HT-29 (cell line): ENCODE measurements around the gene JAG1. TPM values are rescaled to one million over a fixed set of nuclear protein-coding genes. Genes with fewer than 3 reads are reported as not detected.
A peak's percentile ranks its signal among the peaks of the same experiment; 100 is the strongest.

Experiments
- DNase-seq: peaks from one replicate; pipeline ENCODE4 v3.0.0-alpha.2; 2015; ENCODE audit warnings: low spot score
- total RNA-seq: library from RNA; depleted of rRNA; stranded (reverse); fragments of >200 nt; shearing (Covaris generic); gene quantifications from 2 replicates; pipeline ENCODE4 v1.2.3, GENCODE V29; 2014

JAG1 gene
- total RNA-seq, 1 experiment from 2014 or later = 15.5 TPM

DNA sequence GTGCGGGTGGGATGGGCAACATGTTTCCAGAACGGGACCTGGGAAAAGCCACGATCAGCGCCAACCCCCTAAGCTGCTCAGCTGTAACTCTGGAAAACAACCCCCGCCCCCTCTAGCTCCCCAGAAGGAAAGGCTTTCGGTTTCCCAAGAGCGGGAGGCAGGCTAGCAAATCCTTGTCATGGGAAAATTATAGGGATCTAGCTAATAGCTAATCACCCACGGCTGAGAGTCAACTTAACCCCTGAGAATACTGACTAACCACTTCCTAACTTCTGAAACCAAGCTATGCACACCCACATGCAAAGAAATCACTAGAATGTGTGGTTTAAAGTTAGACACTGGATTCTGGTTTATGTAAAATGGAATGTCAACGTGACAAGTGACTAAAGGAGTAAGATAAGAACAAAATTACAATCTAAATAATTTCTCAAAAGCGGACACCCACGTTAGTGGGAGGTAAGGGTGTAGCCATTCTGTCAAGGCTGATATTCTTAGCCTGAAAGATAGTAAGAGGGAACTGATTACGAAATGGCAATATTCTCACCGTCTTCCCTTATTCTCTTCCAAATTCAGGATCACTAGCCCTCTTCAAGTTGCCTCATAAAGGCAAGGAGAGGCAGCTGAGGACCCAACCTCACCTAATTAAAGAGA, 20.1 kb downstream of the JAG1 start:
- DNase-seq = no peak

DNA sequence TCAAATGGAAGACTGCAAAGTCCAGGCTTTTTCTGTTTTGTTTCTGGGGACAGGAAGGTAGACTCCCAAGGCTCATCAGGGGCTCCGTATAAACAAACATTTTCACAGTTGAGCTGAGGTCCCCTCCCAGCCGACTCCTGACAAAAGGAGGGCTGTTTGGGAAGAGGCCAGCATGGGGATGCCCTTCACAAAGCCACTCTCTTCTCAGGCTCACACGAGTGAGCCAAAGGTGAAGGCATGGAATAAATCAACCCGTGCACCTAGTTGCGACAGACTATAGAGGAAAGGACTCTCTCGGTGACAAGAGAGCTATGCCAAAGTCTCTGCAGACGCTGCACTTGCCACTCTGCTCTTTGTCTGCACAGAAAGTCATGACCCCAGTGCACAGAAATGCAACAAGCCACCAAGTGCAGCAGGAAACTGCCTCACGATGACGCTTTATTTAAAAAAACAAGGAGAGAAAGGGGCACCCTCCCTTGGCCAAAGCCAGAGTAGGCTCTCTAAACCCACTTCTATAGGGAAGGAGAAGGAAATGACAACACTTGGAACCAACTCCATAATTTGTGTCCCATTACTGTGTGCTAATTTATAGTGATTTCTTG, 21.0 kb downstream of the JAG1 start:
- DNase-seq = no peak

DNA sequence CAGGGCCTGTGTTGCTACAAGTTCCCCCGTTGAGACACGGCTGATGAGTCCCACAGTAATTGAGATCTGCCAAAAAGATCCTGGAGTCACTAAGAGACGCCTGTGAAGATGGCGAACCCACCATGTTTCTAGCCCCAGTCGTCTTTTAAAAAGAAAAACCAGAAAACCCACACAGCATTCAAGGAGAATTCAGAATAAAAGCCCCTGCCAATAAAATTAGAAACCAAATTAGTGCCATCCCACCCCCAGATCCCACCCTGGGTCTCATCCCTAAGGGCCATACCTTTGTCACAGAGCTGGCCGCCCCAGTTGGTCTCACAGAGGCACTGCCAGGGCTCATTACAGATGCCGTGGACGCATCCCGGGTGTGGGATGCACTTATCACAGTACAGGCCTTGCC, 21.6 kb downstream of the JAG1 start:
- DNase-seq = no peak

DNA sequence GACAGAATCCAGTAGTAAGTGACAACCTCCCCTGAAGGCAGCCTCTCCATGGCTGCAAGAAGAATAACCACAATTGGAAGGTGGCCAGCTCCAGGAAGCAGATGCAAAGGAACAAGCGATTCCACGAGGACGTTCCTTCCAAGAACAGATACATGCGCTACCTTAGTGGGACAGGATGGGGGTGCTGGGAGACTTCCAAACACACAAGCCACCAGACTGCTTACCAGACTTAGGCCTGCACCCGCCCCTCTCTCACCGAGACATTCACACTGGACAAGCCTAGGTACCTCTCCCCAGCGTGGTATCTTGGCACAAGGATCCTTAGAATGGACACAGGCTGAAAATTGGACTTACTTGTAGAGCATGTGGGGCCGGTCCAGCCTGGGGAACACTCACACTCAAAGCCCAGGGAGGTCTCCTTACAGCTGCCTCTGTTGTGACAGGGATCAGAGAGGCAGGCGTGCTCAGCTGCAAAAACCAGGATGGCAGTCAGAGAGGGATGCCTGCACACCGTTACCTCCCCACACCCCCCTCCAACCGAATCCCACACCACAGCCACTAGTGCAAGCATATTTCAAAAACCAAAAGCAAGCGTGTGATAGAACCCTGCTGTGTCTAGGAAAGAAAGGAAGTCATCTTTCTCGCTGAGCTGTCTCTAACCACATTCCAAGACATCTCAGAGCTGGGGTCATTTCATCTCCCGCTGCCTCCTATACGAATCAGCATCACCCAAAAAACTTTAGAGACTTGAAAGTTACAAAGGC, 22.4 kb downstream of the JAG1 start:
- no peak for DNase-seq

DNA sequence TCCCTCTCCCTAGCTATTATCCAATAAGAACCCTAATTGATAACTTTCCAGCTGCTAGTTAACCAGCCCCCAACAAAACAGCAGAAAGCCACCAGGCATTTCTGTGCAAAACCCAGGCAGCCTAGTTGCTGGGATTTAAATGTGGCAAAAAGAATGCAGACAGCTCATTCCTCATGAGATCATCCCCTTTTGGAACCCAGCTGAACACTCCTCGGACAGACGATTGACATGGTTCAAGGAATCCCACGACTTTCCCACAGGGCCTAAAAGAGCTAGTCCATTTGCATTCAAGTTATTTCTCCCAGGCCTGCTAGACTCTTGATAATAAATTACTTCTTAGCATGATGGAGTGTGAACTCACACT, 24.0 kb downstream of the JAG1 start:
- DNase-seq = no peak

DNA sequence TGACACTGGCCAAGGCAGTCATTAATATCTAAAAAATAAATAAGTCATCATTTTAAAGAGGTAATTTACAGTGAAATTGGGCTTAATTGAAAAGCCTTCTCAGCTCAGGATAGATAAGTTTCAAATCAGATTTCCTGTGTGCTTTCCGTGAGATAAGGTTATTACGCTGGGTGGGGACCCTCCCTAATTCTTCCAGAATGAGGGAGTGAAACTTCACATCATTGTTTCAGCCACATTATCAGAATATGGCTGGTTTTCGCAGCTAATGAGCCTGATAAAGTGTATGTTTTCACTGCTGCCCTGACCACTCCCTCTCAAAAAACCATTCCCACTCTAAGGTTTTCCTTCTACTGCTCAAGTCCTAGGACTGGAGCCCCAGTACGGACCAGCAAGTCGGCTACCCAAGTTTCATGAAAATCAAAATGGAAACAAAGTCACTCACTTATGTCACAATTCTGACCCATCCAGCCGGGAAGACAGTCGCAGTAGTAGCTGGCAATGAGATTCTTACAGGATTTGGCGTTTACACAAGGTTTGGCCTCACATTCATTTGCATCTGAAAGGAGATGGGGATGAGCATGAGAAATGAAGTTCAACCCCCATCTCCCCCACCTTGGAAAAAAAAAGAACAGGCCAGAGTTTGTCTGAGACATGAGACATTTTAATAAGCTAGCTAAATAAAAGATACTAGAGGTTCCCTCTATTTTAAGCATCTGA, 24.6 kb downstream of the JAG1 start:
- DNase-seq = no peak

DNA sequence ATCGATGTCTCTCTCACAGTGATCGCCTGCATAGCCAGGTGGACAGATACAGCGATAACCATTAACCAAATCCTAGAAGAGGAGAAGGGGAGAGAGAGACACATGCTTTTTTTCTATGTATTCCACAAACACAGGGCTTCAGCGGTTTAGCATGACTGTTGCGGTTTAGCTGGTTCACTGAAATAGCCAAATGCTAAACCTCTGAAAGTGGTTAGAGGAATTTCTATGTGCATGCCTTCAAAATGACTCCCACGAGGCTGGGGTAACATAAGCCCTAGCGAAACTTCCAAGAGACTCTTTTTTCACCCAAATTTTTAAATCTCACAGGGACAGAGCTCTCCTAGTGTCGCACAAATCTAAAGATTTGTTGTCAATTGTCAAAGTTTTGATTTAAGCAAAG, 25.1 kb downstream of the JAG1 start:
- no peak for DNase-seq

DNA sequence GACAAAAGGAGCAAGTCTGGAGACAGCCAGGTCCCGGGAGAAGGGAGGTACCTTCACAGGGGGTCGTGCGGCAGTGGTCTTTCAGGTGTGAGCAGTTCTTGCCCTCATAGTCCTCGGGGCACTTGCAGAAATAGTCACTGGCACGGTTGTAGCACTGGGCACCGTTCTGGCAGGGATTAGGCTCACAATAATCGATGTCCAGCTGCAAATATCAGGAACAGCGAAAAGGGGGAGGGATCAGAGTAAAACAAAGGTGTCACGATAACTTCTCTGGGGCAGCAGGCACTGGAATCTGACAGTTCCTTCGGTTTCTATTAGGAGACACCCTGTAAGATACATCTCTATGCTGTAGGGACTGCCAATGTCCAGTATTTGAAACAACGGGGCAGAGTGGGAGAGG, 25.9 kb downstream of the JAG1 start:
- no peak for DNase-seq

DNA sequence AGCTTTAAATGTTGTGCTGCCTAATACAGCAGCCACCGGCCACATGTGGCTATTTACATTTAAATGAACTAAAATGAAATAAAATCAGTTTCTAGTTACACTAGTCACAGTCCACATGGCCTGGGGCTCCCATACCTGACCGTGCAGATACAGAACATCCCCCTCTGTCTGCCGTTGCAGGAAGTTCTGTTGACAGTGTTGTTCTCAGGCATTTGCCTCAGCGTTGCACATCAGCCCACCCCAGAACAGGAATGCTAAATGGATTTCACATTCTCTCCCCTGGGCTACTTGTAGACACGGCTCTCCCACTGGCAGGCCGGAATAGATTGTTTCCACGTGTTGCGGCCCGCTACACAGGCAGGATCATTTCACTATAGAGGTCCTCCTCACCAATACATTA, 26.3 kb downstream of the JAG1 start:
- peak; percentile 22 for DNase-seq

DNA sequence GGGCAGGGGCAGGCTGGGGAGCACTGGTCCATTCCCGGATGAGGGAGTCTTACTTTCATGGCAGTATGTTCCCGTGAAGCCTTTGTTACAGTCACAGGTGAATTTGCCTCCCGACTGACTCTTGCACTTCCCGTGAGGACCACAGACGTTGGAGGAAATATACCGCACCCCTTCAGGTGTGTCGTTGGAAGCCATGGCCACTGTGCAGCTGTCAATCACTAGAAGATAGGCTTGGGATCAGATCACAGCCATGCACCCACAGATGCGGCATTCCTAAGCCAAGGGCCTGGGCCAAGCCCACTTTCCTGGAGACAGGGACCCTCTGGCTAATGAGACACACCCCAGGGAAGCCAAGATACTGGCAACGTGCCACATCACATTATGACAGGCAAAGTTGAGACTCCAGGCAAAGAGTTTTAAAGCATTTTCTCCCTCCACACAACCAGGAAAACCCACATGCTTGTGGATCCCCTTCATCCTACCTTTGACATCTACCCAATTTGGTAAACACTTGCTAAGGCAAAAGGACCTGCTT, 26.8 kb downstream of the JAG1 start:
- DNase-seq = no peak

DNA sequence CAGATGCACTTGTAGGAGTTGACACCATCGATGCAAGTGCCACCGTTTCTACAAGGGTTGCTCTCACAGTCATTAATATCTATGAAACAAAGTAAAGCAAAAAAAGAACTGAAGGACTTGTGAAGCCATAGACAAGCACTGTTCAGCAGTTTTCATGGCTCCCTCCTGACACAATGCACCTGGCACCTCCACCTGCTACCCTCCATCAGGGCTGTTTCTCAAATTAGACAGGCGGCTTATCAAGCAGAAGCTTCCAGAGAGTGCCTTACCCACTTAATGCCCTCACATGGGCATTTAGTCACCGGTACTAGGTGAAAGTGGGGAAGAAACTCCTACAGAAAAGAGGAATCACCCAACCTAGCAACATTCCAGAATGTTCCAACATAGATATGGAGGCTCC, 27.8 kb downstream of the JAG1 start:
- DNase-seq = no peak

DNA sequence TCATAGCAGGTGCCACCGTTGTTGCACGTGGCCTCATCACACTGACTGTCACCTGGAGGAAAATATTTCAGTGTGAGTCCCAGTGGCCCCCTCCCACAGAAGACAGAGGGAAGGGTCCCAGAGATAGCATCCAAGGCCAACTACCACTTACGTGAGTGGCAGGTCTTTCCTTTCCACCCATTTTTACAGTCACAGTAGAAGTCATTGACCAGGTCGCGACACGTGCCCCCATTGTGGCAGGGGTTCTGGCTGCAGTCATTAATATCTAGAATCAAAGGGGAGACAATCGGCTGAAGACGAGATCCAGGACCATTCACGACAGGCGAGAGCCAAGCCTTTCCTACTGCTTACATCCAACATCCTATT, 28.6 kb downstream of the JAG1 start:
- DNase-seq = no peak

DNA sequence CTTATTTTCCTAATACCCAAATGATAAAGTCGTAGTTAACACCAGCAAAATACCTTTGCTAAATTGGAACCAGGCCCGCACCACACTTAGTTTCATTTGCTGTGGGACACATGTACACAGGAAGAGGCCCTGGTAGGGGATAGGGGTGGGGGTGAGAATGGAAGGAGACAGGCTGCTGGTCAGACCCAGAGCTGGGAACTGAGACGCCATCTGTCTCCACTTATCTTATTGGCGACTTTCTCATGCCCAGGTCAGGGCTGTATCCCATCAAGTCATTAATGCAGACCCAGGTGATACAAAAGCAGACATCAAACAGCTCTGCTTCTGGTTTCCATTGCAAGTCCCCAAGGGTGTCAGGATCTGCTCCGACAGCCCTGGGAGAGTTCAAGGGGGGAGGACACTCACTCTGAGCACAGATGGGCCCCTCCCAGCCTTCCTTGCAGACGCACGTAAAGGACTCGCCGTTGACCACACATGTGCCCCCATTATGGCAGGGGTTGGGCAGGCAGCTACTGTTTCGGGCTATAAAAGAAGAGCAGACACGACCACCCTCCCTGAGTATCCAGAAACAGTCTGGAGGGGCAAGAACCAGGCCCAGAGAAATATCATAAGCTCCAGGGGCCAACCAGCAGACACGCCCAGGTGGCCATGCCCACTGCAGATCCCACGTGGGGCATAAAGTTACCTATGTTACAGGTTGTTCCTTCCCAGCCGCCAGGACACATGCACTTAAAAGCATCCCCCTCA, 29.2 kb downstream of the JAG1 start:
- DNase-seq = no peak

DNA sequence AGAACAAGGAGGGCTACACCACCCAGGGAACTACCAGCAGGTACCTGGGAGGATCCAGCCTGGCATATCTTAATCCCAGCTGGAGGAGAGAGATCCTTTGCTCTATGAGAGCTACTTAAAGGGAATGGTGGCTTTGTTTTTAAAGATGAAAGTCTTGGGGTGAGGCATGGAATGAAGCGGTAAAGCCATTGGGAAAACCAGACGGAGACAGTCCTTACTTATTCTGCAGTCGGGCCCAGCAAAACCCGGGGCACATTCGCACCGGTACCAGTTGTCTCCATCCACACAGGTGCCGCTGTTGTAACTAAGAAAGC, 30.3 kb downstream of the JAG1 start:
- DNase-seq = no peak

DNA sequence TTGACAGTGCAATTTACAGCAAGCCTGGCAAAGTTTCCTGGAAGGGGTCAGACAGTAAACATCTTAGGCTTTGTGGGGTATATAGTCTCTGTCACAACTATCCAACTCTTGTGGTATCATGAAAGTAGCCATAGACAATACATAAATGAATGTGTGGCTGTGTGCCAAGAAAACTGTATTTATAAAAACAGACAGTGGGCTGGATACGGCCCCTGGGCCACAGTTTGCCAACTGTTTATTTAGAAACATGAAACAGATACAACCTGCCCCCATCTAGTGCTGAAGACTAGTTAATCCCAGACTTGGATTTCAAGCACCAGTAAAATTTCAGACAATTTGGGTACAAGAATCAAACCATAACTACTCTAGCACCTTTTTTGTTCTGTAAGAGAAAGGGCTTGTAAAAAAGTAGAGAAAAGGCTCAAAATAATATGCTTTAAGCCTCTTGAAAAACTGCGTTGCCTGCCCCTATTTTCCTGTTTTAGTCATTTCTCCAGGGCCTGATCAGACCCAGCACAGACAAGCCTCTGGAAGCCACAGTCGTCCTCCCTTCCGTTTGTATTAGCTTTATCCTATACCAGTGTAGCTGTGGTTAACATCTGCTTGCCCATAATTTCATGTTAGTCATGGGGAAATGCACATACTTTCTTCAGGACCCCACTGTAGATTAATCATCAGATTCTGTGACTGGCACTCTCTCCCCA, 30.8 kb downstream of the JAG1 start:
- no peak for DNase-seq

DNA sequence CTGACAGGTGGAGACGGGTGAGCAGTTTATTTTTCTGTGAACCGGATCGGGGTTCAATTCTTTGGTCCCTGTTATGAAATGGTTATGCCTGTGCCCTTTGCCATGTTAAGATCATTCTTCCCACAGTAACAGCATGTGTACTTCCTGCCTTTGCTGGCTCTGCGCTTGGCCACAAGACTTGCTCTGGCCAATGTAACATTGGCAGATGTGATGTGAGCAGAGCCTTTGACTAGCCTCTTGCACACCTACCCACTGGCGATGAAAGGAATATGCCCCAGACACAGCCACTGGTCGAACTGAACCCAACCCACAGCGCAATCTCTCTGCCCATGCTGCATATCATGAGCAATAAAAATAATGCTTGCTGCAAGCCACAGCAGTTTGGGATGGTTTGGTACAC, 31.9 kb downstream of the JAG1 start:
- DNase-seq = no peak

DNA sequence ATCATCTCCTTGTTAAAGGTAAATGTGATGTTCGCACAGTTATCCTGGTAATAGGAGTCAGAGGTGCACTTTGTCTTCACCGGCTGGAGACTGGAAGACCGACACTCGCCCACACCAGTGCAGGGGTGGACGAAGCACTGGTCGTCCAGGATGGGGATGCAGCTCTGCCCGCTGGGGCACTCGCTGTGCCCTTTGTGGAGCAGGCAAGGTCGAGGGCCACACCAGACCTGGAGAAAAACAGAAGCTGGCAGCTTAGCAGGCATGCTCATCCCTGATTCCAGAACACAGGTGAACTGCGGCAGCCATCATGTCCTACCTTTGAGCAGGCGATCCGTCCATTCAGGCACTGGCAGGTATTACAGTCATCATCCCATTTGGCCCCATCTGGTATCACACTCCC, 32.3 kb downstream of the JAG1 start:
- no peak for DNase-seq

DNA sequence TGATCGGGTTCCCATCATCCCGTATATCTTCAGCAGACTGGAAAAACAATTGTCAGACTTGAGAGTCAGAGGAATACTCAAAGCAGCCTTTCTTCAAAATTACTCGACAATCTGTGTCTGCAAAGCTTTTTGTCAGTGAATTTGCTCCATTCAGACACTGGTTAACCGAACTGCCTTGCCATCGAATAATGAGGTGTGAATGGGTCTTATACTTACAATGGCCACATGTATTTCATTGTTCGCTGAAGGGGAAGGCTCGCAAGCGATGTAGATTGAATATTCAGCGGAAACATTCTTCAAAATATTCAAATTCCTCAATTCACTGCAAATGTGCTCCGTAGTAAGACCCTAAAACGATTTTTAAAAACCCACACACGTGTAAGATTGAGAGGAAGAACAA, 32.9 kb downstream of the JAG1 start:
- no peak for DNase-seq

DNA sequence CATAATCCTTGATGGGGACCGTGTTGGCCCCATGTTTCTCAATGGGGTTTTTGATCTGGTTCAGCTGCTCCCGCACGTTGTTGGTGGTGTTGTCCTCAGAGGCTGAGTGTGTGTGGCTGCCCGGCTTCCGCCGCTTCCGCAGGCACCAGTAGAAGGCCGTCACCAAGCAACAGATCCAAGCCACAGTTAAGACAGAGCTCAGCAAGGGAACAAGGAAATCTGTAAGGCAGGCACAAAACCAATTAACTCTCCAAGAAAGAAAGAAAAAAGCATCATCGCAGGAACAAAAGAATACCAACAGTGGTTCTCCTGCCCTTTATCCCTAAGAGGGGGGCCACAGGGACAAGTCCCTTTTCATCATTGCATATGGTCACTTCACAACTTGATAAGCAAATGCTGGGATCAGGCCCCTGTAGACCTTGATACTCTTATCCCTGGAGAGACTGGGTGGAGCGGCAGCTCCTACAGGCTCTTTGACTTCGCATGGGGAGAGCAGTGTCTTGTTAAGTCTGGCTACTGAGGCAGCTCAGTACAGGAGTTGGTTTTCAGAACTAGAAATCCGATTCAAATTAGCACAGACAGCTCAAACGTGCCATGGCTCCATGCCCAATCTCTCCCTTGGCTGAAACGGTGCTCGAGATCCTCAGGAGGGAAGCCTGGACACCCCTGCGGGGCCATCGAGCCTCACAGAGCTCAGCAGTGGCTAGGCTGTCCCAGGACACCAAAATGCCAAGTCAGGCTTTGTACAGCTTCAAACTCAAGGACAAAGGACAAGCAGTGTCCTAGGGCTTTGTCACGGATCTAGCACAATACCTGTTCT, 33.9 kb downstream of the JAG1 start:
- no peak for DNase-seq

DNA sequence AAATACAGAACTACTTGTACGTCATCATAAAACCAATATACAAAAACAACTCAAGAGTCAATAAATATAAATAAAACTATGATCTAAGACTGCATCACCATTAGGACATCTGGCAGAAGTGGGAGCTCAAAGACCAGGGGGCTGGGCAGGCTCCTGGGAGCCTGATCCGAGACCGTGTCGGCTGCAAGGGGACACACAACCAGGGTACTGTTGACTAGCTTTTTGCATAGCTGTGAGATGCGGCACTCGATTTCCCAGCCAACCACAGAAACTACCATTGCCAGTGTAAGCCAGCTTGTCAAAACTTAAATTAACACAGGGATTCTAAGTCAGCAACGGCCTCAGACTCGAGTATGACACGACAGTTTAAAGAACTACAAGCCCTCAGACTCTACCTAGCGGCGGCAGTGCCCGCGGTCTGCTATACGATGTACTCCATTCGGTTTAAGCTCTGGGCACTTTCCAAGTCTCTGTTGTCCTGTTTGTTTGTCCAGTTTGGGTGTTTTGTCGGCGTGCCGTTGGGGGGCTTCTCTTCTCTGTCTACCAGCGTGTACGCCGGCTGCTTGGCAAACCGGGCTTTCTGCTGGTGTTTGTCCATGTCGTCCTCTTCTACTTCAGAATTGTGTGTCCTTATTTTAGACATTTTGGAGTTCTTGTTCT, 34.6 kb downstream of the JAG1 start:
- no peak for DNase-seq
